Left ventricle myocardium inferior (tissue), 1 donor: ENCODE data around the gene CILP. TPM values are rescaled to one million over a fixed set of nuclear protein-coding genes. Genes with fewer than 3 reads are reported as not detected.
"Not testable (repeated sequence)": the region's sequence is repeated elsewhere in the genome, so short reads cannot be mapped to it uniquely, and the experiment has no call there.

Experiments used
- DNase-seq: peaks from one replicate; pipeline ENCODE4 v3.0.0-alpha.2; 2020
- H3K27ac ChIP-seq: fragments of 200-600 bp; replicated peaks from 2 replicates; pipeline ENCODE4 v1.8.0; 2021
- H3K27me3 ChIP-seq: fragments of 200-600 bp; 2 replicates; pipeline ENCODE4 v1.8.0; 2021; ENCODE audit warnings: low read depth
- H3K36me3 ChIP-seq: fragments of 200-600 bp; 2 replicates; pipeline ENCODE4 v1.8.0; 2021
- H3K4me1 ChIP-seq: fragments of 200-600 bp; 2 replicates; pipeline ENCODE4 v1.8.0; 2021
- H3K4me3 ChIP-seq: fragments of 200-600 bp; 2 replicates; pipeline ENCODE4 v1.8.0; 2021; ENCODE audit warnings: mild to moderate bottlenecking, moderate library complexity
- H3K9me3 ChIP-seq: fragments of 200-600 bp; replicated peaks from 2 replicates; pipeline ENCODE4 v1.8.0; 2021
- CTCF ChIP-seq: fragments of 200-600 bp; IDR thresholded peaks from 2 replicates; pipeline ENCODE4 v1.8.0; 2021; ENCODE audit warnings: antibody characterized with exemption, mild to moderate bottlenecking, borderline replicate concordance
- intact Hi-C: fragments of 100-400 bp; cut with micrococcal nuclease; formaldehyde crosslinking; loops from one replicate; pipeline ENCODE4 v1.11.0; 2022
- total RNA-seq: library from RNA; stranded (reverse); fragmentation: NEBNext Ultra II Directional; extraction: Animal tissue kit (Norgen Biotek cat#: 25700); gene quantifications from one replicate; pipeline ENCODE4 v1.2.1, GENCODE V29; 2021
- donor health status: DM: no; HTN: yes; CAD: no; lungs with severe emphysema.

The CILP gene
- total RNA-seq, 1 donor from 2014 or later, result 7.3 TPM

DNA sequence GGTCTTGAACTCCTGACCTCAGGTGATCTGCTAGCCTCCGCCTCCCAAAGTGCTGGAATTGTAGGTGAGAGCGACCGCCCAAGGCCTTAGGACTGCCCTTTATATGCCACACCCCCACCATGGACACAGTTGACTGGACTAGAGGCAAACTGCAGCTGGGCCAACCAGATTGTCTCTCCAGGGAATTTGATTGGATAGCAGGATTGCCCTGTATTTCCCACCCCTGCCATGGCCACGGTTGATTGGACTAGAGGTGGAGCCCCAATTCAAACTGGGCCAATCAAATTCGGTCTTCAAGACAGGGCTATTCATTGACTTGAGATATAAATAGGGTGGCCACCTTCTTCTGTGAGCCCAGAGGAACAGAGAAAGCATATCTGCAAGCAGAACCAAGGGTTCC, 19.3 kb downstream of the CILP start:
- no peak overlapping the region for H3K4me3 ChIP-seq
- TF ChIP-seq CTCF, result no peak
- no peaks in the 10 kb centered on the region for H3K27me3 ChIP-seq
- H3K4me1 ChIP-seq, result peaks cover 7% of the 10 kb centered on the region
- DNase-seq, result no peak
- no peaks in the 10 kb centered on the region for H3K36me3 ChIP-seq
- no peak overlapping the region for H3K27ac ChIP-seq
- intact Hi-C loops, result loop anchor here (10.0 kb wide), 1 partner anchor 73 kb away; no protein-coding TSS in a partner anchor
- no peaks in the 10 kb centered on the region for H3K9me3 ChIP-seq

- Histone ChIP-seq H3K9me3 (no peaks in the 10 kb centered on the region), H3K36me3 (no peaks in the 10 kb centered on the region), H3K27me3 (no peaks in the 10 kb centered on the region), H3K4me3 (no peak overlapping the region), H3K27ac (no peak overlapping the region), H3K4me1 (peaks cover 14% of the 10 kb centered on the region)
- DNase-seq, result no peak
- peak; percentile 75 for TF ChIP-seq CTCF
- intact Hi-C loops, result no loop called here
Measured at GRCh38 chr15:65189102-65189740, 22.1 kb downstream of the CILP start.

DNA sequence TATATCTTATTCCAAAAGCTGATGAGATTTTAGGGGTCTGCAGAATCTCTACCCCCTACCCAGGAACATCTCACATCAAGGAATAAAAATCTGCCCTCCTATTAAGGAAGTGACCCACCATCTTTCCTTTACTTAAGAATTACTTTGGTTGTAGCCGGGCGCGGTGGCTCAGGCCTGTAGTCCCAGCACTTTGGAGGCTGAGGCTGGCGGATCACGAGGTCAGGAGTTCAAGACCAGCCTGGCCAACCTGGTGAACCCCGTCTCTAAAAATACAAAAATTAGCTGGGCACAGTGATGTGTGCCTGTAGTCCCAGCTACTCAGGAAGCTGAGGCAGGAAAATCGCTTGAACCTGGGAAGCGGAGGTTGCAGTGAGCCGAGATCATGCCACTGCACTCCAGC, 22.8 kb downstream of the CILP start:
- H3K27ac ChIP-seq, DNase-seq, H3K36me3 ChIP-seq, H3K27me3 ChIP-seq, H3K4me3 ChIP-seq, intact Hi-C loops, H3K9me3 ChIP-seq: not testable (repeated sequence)
- peaks cover 20% of the 10 kb centered on the region for H3K4me1 ChIP-seq

DNA sequence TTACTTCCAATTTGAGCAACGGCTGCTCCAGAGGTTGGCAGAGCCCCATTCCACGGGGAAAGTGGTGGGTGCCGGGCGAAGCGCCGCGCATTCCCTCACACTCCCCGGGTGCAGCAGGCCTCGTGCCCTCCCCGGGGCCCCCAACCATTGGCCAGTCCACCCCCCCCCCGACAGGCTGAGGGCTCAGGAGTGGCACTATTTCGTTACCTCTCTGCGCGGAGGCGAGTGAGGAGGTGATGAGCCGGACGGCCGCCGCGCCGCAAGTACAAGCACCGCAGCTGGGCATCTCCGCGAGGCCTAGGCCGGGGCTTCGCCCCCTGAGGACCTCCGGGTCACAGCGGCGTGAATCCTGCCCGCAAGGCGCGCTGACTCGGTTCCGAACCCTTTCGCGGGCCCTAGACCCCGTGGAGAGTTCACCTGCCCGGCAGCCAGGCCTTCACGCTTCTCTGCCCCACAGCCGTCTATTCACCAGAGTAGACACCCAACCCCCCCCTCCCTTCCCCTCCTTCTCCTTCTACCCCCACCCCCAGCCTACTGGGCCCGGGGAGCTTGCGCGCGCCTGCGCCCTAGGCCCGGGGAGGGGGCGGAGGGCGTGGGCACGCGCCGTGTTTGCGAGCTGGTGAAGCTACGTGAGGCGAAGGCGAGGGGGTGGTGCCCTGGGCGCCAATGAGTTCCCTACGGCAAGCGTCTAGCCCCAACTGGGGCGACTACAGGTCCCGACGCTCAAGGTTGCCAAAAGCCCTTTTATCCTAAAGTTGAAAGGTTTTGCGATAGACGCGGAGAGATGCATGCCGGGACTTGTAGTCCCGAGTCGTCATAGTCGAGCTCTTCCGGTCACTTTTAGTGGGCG, 26.2 kb downstream of the CILP start, which contains the start of gene CLPX:
CLPX (minus strand) TSS at position 475 of the 850 bp plus-strand sequence; CDS start at position 286, 189 bp downstream.
- intact Hi-C loops, result no loop called here
- no peak for TF ChIP-seq CTCF
- H3K4me1 ChIP-seq, result peaks cover 48% of the 10 kb centered on the region
- H3K27me3 ChIP-seq, result no peaks in the 10 kb centered on the region
- peak within 1 kb of the TSS; percentile 94 for H3K27ac ChIP-seq
- DNase-seq, result peak; percentile 90
- peak within 1 kb of the TSS; percentile 85 for H3K4me3 ChIP-seq
- no peaks in the 10 kb centered on the region for H3K9me3 ChIP-seq
- H3K36me3 ChIP-seq, result no peaks in the 10 kb centered on the region

GRCh38 chr15:65184305-65184867, 26.9 kb downstream of the CILP start:
- Histone ChIP-seq H3K4me1 (peaks cover 55% of the 10 kb centered on the region), H3K4me3 (peak overlapping the region; percentile 85), H3K9me3 (no peaks in the 10 kb centered on the region), H3K36me3 (peaks cover 5% of the 10 kb centered on the region), H3K27ac (peak overlapping the region; percentile 94), H3K27me3 (no peaks in the 10 kb centered on the region)
- intact Hi-C loops, result no loop called here
- peak; percentile 57 for DNase-seq
- no peak for TF ChIP-seq CTCF
